Mucosa of descending colon (tissue), 3 donors: ENCODE measurements around the gene SPRYD3. TPM values are rescaled to one million over a fixed set of nuclear protein-coding genes. Genes with fewer than 3 reads are reported as not detected.

Experiments
- ATAC-seq: fragments of 200-7000 bp; cut with Tn5 transposase; one replicate; pipeline ENCODE4 v1.9.1; 2020; ENCODE audit warnings: mild to moderate bottlenecking, moderate library complexity
- DNase-seq, 3 donors: peaks; one replicate each; pipeline ENCODE4 v3.0.0-alpha.2; 2020
- H3K36me3 ChIP-seq: fragments of 200-600 bp; one replicate; pipeline ENCODE4 v1.8.0; 2021; ENCODE audit warnings: low read depth, mild to moderate bottlenecking
- H3K4me1 ChIP-seq: fragments of 200-600 bp; one replicate; pipeline ENCODE4 v1.8.0; 2021; ENCODE audit warnings: low read depth, mild to moderate bottlenecking
- H3K4me3 ChIP-seq: fragments of 200-600 bp; one replicate; pipeline ENCODE4 v1.8.0; 2021; ENCODE audit warnings: mild to moderate bottlenecking
- H3K9me3 ChIP-seq: fragments of 200-600 bp; one replicate; pipeline ENCODE4 v1.8.0; 2021; ENCODE audit warnings: mild to moderate bottlenecking
- intact Hi-C, 2 donors: fragments of 100-400 bp; cut with DNase I in 1 of 2; cut with micrococcal nuclease in 1 of 2; formaldehyde crosslinking; loops; one replicate each; pipeline versions ENCODE4 v1.11.0 to v1.11.1; 2022; cut with DNase I, micrococcal nuclease
- total RNA-seq, 3 donors: library from RNA; stranded (reverse); fragmentation: NEBNext Ultra II Directional in 2 of 3; extraction: Animal tissue kit (Norgen Biotek cat#: 25700) in 2 of 3; gene quantifications; one replicate each; pipeline versions ENCODE4 v1.2.1 to v1.2.4, GENCODE V29; 2021 to 2023
- TF ChIP-seq, protein P1 (sequence below): fragments of 200-600 bp; IDR thresholded peaks from one replicate; pipeline ENCODE4 v1.8.0; 2022; ENCODE audit warnings: antibody characterized with exemption, mild to moderate bottlenecking
- donor health status: DM: no; HTN: no; CAD: no; lungs with moderate emphysema.
- donor health status: DM: no; HTN: no; CAD: no.
- donor health status: DM: no; HTN: yes; CAD: no.

SPRYD3 gene
- total RNA-seq, 3 donors from 2014 or later: 27.3 to 51.0 (median 32.5) TPM

DNA sequence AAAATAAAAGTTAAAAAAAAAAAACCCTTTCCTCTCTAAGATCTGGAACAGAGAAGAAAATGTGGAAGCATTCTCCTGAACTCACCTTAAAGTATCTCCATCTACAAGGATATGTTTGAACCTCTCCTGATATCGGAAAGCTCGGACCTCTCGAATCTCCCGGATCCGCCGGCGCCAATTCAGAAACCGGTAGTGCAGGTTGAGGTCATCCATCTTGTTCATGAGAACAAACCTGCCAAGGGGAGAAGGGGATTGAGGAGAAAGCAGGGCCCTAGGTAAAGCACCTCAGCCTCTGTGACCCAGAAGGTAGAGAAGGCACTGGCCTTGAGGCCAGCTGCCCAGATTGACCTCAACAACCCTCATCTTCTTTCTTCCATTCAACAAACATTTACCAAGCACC, 2.2 kb downstream of the SPRYD3 start:
- Histone ChIP-seq H3K36me3 (no peaks in the 10 kb centered on the region), H3K9me3 (no peaks in the 10 kb centered on the region), H3K4me3 (no peak overlapping the region), H3K4me1 (peaks cover 4% of the 10 kb centered on the region)
- TF ChIP-seq, protein P1, sequence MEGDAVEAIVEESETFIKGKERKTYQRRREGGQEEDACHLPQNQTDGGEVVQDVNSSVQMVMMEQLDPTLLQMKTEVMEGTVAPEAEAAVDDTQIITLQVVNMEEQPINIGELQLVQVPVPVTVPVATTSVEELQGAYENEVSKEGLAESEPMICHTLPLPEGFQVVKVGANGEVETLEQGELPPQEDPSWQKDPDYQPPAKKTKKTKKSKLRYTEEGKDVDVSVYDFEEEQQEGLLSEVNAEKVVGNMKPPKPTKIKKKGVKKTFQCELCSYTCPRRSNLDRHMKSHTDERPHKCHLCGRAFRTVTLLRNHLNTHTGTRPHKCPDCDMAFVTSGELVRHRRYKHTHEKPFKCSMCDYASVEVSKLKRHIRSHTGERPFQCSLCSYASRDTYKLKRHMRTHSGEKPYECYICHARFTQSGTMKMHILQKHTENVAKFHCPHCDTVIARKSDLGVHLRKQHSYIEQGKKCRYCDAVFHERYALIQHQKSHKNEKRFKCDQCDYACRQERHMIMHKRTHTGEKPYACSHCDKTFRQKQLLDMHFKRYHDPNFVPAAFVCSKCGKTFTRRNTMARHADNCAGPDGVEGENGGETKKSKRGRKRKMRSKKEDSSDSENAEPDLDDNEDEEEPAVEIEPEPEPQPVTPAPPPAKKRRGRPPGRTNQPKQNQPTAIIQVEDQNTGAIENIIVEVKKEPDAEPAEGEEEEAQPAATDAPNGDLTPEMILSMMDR: no peak
- intact Hi-C loops: no loop called here
- no peak for DNase-seq
- ATAC-seq: no peak

DNA sequence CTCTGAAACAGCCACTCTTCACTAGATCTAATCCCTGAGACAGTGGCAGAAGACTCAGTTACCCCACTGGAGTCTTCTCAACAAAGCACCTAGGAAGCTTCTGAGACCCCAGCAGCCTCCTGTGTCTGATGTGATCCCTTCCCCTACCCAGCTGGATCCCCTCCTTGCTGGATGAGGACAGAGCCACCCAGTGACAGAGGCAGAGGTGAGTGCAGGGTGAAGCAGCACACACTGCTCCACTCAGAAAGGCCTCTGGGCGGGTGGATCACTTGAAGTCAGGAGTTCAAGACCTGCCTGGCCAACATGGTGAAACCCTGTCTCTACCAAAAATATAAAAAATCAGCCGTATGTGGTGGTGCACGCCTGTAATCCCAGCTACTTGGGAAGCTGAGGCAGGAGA, 2.7 kb downstream of the SPRYD3 start:
- intact Hi-C loops: no loop called here
- TF ChIP-seq, protein P1: no peak
- H3K9me3 ChIP-seq: no peaks in the 10 kb centered on the region
- peaks cover 4% of the 10 kb centered on the region for H3K4me1 ChIP-seq
- no peak for DNase-seq
- H3K36me3 ChIP-seq: no peaks in the 10 kb centered on the region
- no peak overlapping the region for H3K4me3 ChIP-seq
- no peak for ATAC-seq

DNA sequence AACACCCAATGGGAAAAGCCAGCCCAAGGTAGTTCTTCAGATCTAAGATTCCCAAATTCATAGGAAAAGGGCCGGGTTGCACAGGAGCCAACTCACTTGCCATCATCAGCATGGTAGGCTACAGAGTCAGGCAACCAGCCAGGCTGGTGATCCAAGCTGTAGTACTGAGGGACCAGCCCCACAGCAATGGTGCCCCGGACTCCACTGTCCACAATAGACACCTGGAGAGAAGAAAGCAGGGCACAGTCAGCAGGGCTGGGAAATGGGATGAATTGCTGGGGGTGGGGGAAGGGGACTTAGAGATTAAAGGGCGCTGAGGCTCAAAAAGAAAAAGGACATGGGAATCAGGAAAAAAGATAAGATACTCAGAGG, 4.2 kb downstream of the SPRYD3 start:
- Histone ChIP-seq H3K4me1 (peaks cover 4% of the 10 kb centered on the region), H3K36me3 (no peaks in the 10 kb centered on the region), H3K9me3 (no peaks in the 10 kb centered on the region), H3K4me3 (no peak overlapping the region)
- intact Hi-C loops: no loop called here
- TF ChIP-seq, protein P1: no peak
- ATAC-seq (no peak), DNase-seq (no peak)

DNA sequence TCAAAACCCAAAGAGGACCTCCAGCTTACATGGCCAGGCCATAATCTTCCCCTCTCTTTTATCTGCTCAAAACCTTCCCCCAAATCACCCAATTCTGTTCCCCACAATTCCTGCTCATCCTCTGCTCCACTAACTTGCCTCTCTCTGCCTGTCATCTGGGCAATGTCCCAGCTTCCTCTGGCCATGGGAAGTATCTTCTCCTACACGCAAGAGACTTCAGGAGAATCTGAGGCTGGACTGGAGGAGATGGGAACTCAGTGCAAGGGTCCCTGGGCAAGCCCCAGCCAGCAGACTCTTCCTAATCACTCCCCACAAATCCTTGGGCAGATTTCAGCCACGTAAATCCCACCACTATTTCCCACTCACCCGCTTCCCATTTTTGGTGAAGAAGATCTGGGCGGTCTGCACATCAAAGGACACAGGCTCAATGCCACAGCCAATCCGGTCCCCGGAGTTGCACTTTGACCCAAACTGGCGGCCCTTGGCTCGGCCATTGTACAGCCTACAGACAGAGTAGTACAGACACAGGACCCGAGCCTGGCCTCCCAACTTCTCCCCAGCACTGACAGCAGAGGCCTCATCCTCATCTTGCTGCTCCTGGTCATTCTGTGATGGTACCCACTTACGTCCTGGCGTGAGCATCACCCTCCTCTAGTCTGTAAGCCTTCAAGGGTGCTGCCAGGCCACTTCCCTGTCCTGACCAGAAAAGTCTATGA, 4.7 kb downstream of the SPRYD3 start:
- no peak for ATAC-seq
- intact Hi-C loops: no loop called here
- DNase-seq: no peak
- Histone ChIP-seq H3K4me1 (peaks cover 4% of the 10 kb centered on the region), H3K36me3 (no peaks in the 10 kb centered on the region), H3K9me3 (no peaks in the 10 kb centered on the region), H3K4me3 (no peak overlapping the region)
- TF ChIP-seq, protein P1: no peak

DNA sequence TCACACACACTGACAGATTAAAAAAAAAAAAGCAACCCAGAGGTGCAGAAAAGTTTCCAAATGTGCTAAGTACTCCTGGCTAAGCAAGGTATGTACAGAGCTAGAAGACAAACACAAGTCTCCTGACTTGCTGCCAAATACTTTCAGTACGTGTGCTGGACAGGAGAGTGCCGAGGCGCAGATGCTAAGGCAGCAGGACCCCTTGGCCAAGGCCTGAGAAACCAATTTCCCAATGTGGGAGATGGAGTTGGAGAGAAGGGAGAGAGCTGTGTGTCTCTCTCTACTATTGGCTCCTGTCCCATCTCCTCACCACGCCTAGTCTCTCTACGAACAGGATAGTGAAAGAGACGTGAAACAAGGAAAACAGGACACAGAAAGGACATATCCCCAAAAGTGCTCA, 5.3 kb downstream of the SPRYD3 start:
- Histone ChIP-seq H3K36me3 (no peaks in the 10 kb centered on the region), H3K4me3 (no peak overlapping the region), H3K9me3 (no peaks in the 10 kb centered on the region), H3K4me1 (peaks cover 4% of the 10 kb centered on the region)
- DNase-seq (no peak), ATAC-seq (no peak)
- TF ChIP-seq, protein P1: no peak
- intact Hi-C loops: no loop called here
